GM12878 (cell line): ENCODE data around the gene CD27. TPM values are rescaled to one million over a fixed set of nuclear protein-coding genes. Genes with fewer than 3 reads are reported as not detected.
A peak's percentile ranks its signal among the peaks of the same experiment; 100 is the strongest.

ENCODE experiments used
- CHD2 ChIP-seq: IDR thresholded peaks from 2 replicates; pipeline ENCODE4 v1.6.1; 2011; ENCODE audit warnings: low read depth, low read length, improper control_type of control experiment, borderline replicate concordance
- CHD4 ChIP-seq: fragments of 200-600 bp; sonication (generic); IDR thresholded peaks from 2 replicates; pipeline ENCODE4 v1.6.1; 2016; ENCODE audit warnings: mild to moderate bottlenecking
- EED ChIP-seq: sonication (generic); IDR thresholded peaks from 2 replicates; pipeline ENCODE4 v1.6.1; 2016; ENCODE audit warnings: antibody characterized with exemption, low read depth
- LARP7 ChIP-seq: fragments of 450-650 bp; IDR thresholded peaks from 2 replicates; pipeline ENCODE4 v1.6.1; 2017; ENCODE audit warnings: mild to moderate bottlenecking
- MLLT1 ChIP-seq: fragments of 450-650 bp; IDR thresholded peaks from 2 replicates; pipeline ENCODE4 v1.6.1; 2016; ENCODE audit warnings: mild to moderate bottlenecking
- MXI1 ChIP-seq: fragments of 150-350 bp; IDR thresholded peaks from 2 replicates; pipeline ENCODE4 v1.6.1; 2011; ENCODE audit warnings: low read depth, mild to moderate bottlenecking, inconsistent platforms, low read length, improper control_type of control experiment
- NR2C1 ChIP-seq: fragments of 450-650 bp; IDR thresholded peaks from 2 replicates; pipeline ENCODE4 v1.6.1; 2017; ENCODE audit warnings: antibody characterized with exemption, mild to moderate bottlenecking, moderate library complexity
- PAX5 ChIP-seq: IDR thresholded peaks from 2 replicates; pipeline ENCODE4 v1.6.1; 2011; ENCODE audit warnings: low read depth, low read length, borderline replicate concordance
- RAD21 ChIP-seq: IDR thresholded peaks from 2 replicates; pipeline ENCODE4 v1.6.1; 2011; ENCODE audit warnings: mild to moderate bottlenecking, low read depth, low read length, moderate library complexity; ENCODE audit not compliant: insufficient read depth
- SMAD1 ChIP-seq: fragments of 450-650 bp; IDR thresholded peaks from 2 replicates; pipeline ENCODE4 v1.6.1; 2018; ENCODE audit warnings: mild to moderate bottlenecking, low read depth; ENCODE audit not compliant: partially characterized antibody
- TCF3 ChIP-seq: IDR thresholded peaks from 2 replicates; pipeline ENCODE4 v1.6.1; 2012; ENCODE audit warnings: low read depth, mild to moderate bottlenecking, low read length, borderline replicate concordance; ENCODE audit not compliant: insufficient read depth
- USF2 ChIP-seq: IDR thresholded peaks from 2 replicates; pipeline ENCODE4 v1.6.1; 2011; ENCODE audit warnings: low read depth, low read length, improper control_type of control experiment, borderline replicate concordance
- ZBED1 ChIP-seq: IDR thresholded peaks from 2 replicates; pipeline ENCODE4 v1.6.1; 2016; ENCODE audit warnings: borderline replicate concordance
- ZBTB11 ChIP-seq: fragments of 450-650 bp; formaldehyde crosslinking; IDR thresholded peaks from 2 replicates; pipeline ENCODE4 v1.5.0; 2022; ENCODE audit warnings: mild to moderate bottlenecking, missing genetic modification characterization
- ZNF274 ChIP-seq: IDR thresholded peaks from one replicate; pipeline ENCODE4 v1.8.0; 2011; ENCODE audit not compliant: insufficient read length, insufficient read depth
- ZNF384 ChIP-seq: IDR thresholded peaks from 2 replicates; pipeline ENCODE4 v1.6.1; 2012; ENCODE audit warnings: low read depth, mild to moderate bottlenecking, low read length, improper control_type of control experiment, borderline replicate concordance
- ZNF687 ChIP-seq: fragments of 450-650 bp; IDR thresholded peaks from 2 replicates; pipeline ENCODE4 v1.6.1; 2017; ENCODE audit warnings: mild to moderate bottlenecking, moderate library complexity
- polyA plus RNA-seq, 11 experiments: library from polyadenylated mRNA; depleted of rRNA in 4 of 11; unstranded in 6 of 11; stranded (reverse) in 5 of 11; fragments of >200 nt; fragmentation: Nextera tagmentation in 4 of 11; fragmentation: Illumina TruSeq in 1 of 11; extraction: Ambion mirVana in 4 of 11; extraction: Trizol in 1 of 11; gene quantifications; 1 replicate in 1 of 11; 2 replicates in 10 of 11; pipeline versions ENCODE4 v1.2.1 to v1.2.3, GENCODE V29; 2011 to 2016; ENCODE audit warnings: inconsistent platforms in 2 of 11, missing spikeins in 2 of 11, low read depth in 1 of 11
- total RNA-seq, 4 experiments: library from RNA; depleted of rRNA in 3 of 4; stranded (reverse); fragments of >200 nt in 3 of 4; fragmentation: Illumina TruSeq in 1 of 4; extraction: Trizol in 1 of 4; gene quantifications; 2 replicates each; pipeline versions ENCODE4 v1.2.1 to v1.2.3, GENCODE V29; 2013 to 2021

Gene CD27
- total and polyA plus RNA-seq, 10 of the 15 experiments (the other 5 are each of a cell fraction or from before 2014, with no cell fraction given) = 4.9 to 184 (median 106) TPM

- TF ChIP-seq RAD21 (no peak), ZNF384 (peak; percentile 86; the same call in 1 of the 2 replicates), ZNF687 (peak; percentile 25), EED (peak; percentile 14; the same call in 1 of the 2 replicates), ZBED1 (peak; percentile 54; the same call in 1 of the 2 replicates), ZBTB11 (CRISPR knock-in tag) (no peak), CHD4 (no peak), LARP7 (0 out of 2 replicates have a peak, but pooled peaks have one; percentile 31), ZNF274 (no peak), CHD2 (peak; percentile 19; the same call in 1 of the 2 replicates), SMAD1 (peak; percentile 13), PAX5 (no peak), MXI1 (peak; percentile 34), TCF3 (0 out of 2 replicates have a peak, but pooled peaks have one; percentile 41), USF2 (no peak), NR2C1 (no peak), MLLT1 (peak; percentile 63)
Measured at GRCh38 chr12:6444704-6445688, at the start of gene CD27 (continued).
